MM.1S (cell line): ENCODE data around the gene HADH.

ENCODE experiments used
- DNase-seq: peaks from one replicate; pipeline ENCODE4 v3.0.0-alpha.2; 2015
- H2AFZ ChIP-seq: fragments of 300-600 bp; sonication (generic); 2 replicates; pipeline ENCODE4 v1.6.0; 2016; ENCODE audit warnings: antibody characterized with exemption, low read length
- H3F3A ChIP-seq: fragments of 300-600 bp; sonication (generic); 2 replicates; pipeline ENCODE4 v1.6.1; 2016; ENCODE audit warnings: mild to moderate bottlenecking, antibody characterized with exemption, low read length, moderate library complexity, mixed read lengths; ENCODE audit not compliant: insufficient read depth
- H3K27ac ChIP-seq: fragments of 300-600 bp; sonication (generic); 2 replicates; pipeline ENCODE4 v1.5.1; 2016; ENCODE audit warnings: mild to moderate bottlenecking, low read length
- H3K27me3 ChIP-seq: fragments of 300-600 bp; sonication (generic); replicated peaks from 2 replicates; pipeline ENCODE4 v1.6.0; 2016; ENCODE audit warnings: low read length; ENCODE audit not compliant: insufficient read depth
- H3K36me3 ChIP-seq: fragments of 300-600 bp; sonication (generic); replicated peaks from 2 replicates; pipeline ENCODE4 v1.6.1; 2016; ENCODE audit warnings: mild to moderate bottlenecking, low read length, mixed read lengths; ENCODE audit not compliant: insufficient read depth
- H3K4me1 ChIP-seq: fragments of 300-600 bp; sonication (generic); 2 replicates; pipeline ENCODE4 v1.6.1; 2016; ENCODE audit warnings: low read length, mixed read lengths
- H3K4me2 ChIP-seq: fragments of 300-600 bp; sonication (generic); 2 replicates; pipeline ENCODE4 v1.6.0; 2016; ENCODE audit warnings: low read depth, low read length
- H3K4me3 ChIP-seq: fragments of 300-600 bp; sonication (generic); 2 replicates; pipeline ENCODE4 v1.5.1; 2016; ENCODE audit warnings: low read length, mixed read lengths
- H3K79me2 ChIP-seq: fragments of 300-600 bp; sonication (generic); 2 replicates; pipeline ENCODE4 v1.6.1; 2016; ENCODE audit warnings: mixed run types, low read length, mixed read lengths
- H3K9ac ChIP-seq: fragments of 300-600 bp; sonication (generic); 2 replicates; pipeline ENCODE4 v1.6.1; 2016; ENCODE audit warnings: low read length, mixed read lengths
- H3K9me2 ChIP-seq: fragments of 300-600 bp; sonication (generic); replicated peaks from 2 replicates; pipeline ENCODE4 v1.6.1; 2016; ENCODE audit warnings: mild to moderate bottlenecking, low read length, mixed read lengths; ENCODE audit not compliant: insufficient read depth
- H3K9me3 ChIP-seq: fragments of 300-600 bp; sonication (generic); replicated peaks from 2 replicates; pipeline ENCODE4 v1.6.1; 2016; ENCODE audit warnings: mild to moderate bottlenecking, low read length, mixed read lengths; ENCODE audit not compliant: insufficient read depth
- H4K20me1 ChIP-seq: fragments of 300-600 bp; sonication (generic); 2 replicates; pipeline ENCODE4 v1.6.1; 2016; ENCODE audit warnings: mild to moderate bottlenecking, low read length, moderate library complexity, mixed read lengths; ENCODE audit not compliant: insufficient read depth
- CTCF ChIP-seq: fragments of 300-600 bp; sonication (generic); IDR thresholded peaks from 2 replicates; pipeline ENCODE4 v1.5.1; 2016; ENCODE audit warnings: antibody characterized with exemption, low read length, mixed read lengths
- EZH2 ChIP-seq: fragments of 300-600 bp; sonication (generic); optimal IDR thresholded peaks from 2 replicates; pipeline ENCODE3; 2017; ENCODE audit warnings: low read depth, mild to moderate bottlenecking, antibody characterized with exemption, low read length, mixed read lengths
- EZH2phosphoT487 ChIP-seq: fragments of 300-600 bp; sonication (generic); IDR thresholded peaks from 2 replicates; pipeline ENCODE4 v1.6.1; 2018; ENCODE audit warnings: antibody characterized with exemption, low read length

The HADH gene

GRCh38 chr4:108005807-108006206, 16.1 kb downstream of the HADH start:
- no peak for TF ChIP-seq EZH2phosphoT487
- no peak for TF ChIP-seq EZH2
- no peak for TF ChIP-seq CTCF
- Histone ChIP-seq H3K9me2 (no peaks in the 10 kb centered on the region), H3K4me2 (no peak overlapping the region), H3K27ac (no peak overlapping the region), H3K9ac (no peak overlapping the region), H3K9me3 (no peaks in the 10 kb centered on the region), H2AFZ (no peak overlapping the region), H3K27me3 (no peaks in the 10 kb centered on the region), H4K20me1 (no peaks in the 10 kb centered on the region), H3K4me1 (peaks cover 9% of the 10 kb centered on the region), H3K79me2 (peaks cover 79% of the 10 kb centered on the region), H3F3A (no peaks in the 10 kb centered on the region), H3K36me3 (no peaks in the 10 kb centered on the region; the same call in 1 of the 2 replicates), H3K4me3 (no peak overlapping the region)
- DNase-seq = no peak

- Histone ChIP-seq H3K27ac (no peak overlapping the region), H2AFZ (no peak overlapping the region), H3K27me3 (no peaks in the 10 kb centered on the region), H3F3A (no peaks in the 10 kb centered on the region), H3K9ac (no peak overlapping the region), H3K4me2 (no peak overlapping the region), H3K4me3 (no peak overlapping the region), H4K20me1 (no peaks in the 10 kb centered on the region), H3K9me2 (no peaks in the 10 kb centered on the region), H3K36me3 (peaks cover 3% of the 10 kb centered on the region; the same call in 1 of the 2 replicates), H3K4me1 (peaks cover 4% of the 10 kb centered on the region), H3K9me3 (no peaks in the 10 kb centered on the region), H3K79me2 (peaks cover 74% of the 10 kb centered on the region)
- no peak for DNase-seq
- TF ChIP-seq EZH2phosphoT487 (no peak), CTCF (no peak), EZH2 (no peak)
Measured at GRCh38 chr4:108006361-108006760, 16.7 kb downstream of the HADH start.

- Histone ChIP-seq H3K27me3 (no peaks in the 10 kb centered on the region), H3K4me2 (no peak overlapping the region), H3K36me3 (peaks cover 3% of the 10 kb centered on the region; the same call in 1 of the 2 replicates), H3K9me3 (no peaks in the 10 kb centered on the region), H3K27ac (no peak overlapping the region), H3K4me3 (no peak overlapping the region), H3F3A (no peaks in the 10 kb centered on the region), H4K20me1 (no peaks in the 10 kb centered on the region), H3K4me1 (no peaks in the 10 kb centered on the region), H3K79me2 (peaks cover 60% of the 10 kb centered on the region), H3K9ac (no peak overlapping the region), H2AFZ (no peak overlapping the region), H3K9me2 (no peaks in the 10 kb centered on the region)
- TF ChIP-seq EZH2phosphoT487 = no peak
- TF ChIP-seq CTCF = no peak
- no peak for TF ChIP-seq EZH2
- no peak for DNase-seq
Measured at GRCh38 chr4:108007984-108008383, 18.3 kb downstream of the HADH start.
